ENCODE data around the gene ACP7.
A peak's percentile ranks its signal among the peaks of the same experiment; 100 is the strongest.
"Not testable (repeated sequence)": the region's sequence is repeated elsewhere in the genome, so short reads cannot be mapped to it uniquely, and the experiment has no call there.

ACP7 gene

GRCh38 chr19:39077323-39077722, 6.8 kb upstream of the ACP7 start:
- DNase-seq (ENCODE audit: low spot score): no peak

GRCh38 chr19:39078436-39079200, 5.5 kb upstream of the ACP7 start:
- no peak for DNase-seq (ENCODE audit: low spot score)

- no peak for DNase-seq (ENCODE audit: low spot score)
Observed at GRCh38 chr19:39080431-39080830, 3.7 kb upstream of the ACP7 start.

DNA sequence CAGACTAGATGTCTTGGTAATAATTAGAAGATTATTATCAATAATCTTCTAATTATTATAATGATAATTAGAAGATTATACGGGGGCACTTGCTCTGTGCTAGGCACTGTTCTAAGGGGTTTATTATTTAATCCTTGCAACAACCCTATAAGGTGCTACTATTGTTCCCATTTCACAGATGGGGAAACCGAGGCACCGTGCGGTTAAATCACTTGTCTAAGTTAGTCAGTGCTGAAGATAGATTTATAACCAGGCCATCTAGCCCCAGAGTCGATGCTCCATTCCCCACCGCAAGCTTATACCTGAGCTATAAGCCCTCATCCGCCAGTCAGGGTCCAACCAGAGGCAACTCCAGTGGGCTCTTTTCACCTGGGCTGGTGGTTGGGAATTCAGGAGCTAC, 2.0 kb upstream of the ACP7 start:
- DNase-seq (ENCODE audit: low spot score): no peak

- no peak for DNase-seq (ENCODE audit: low spot score)
Observed at GRCh38 chr19:39082745-39083598, 1.2 kb upstream of the ACP7 start.

- DNase-seq (ENCODE audit: low spot score): no peak
Observed at GRCh38 chr19:39083599-39083982, 577 bp upstream of the ACP7 start.

DNA sequence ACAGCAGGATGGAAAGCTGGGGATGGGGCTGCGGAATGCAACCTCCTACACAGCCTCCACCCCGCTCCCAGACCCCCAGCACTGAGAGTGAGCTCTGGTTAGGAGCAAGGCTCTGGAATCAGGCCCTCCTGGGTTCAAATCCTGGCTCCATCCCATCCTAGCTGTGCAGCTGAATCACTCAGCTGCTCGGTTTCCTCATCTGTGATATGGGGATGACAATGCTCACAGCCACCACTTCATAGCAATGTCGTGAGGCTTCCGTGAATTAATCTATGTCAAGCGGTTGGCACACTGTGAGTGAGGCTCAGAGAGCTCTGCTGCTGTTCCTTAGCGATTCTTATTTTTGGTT, 538 bp downstream of the ACP7 start:
- no peak for DNase-seq (ENCODE audit: low spot score)

GRCh38 chr19:39085392-39085791, 1.2 kb downstream of the ACP7 start:
- no peak for DNase-seq (ENCODE audit: low spot score)

DNA sequence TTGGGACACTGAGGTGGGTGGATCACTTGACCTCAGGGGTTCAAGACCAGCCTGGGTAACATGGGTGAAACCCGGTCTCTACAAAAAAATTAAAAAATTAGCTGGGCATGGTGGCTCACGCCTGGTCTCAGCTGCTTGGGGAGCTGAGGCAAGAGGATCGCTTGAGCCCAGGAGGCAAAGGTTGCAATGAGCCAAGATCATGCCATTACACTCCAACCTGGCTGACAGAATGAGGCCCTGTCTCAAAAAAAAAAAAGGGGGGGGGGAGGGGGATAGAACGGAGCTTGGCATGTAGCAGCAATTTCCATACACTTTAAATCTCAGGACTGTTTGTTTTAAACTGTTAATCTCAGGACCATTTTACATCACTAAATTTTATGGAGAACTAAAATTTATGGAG, 2.2 kb downstream of the ACP7 start:
- no peak for DNase-seq (ENCODE audit: low spot score)

DNA sequence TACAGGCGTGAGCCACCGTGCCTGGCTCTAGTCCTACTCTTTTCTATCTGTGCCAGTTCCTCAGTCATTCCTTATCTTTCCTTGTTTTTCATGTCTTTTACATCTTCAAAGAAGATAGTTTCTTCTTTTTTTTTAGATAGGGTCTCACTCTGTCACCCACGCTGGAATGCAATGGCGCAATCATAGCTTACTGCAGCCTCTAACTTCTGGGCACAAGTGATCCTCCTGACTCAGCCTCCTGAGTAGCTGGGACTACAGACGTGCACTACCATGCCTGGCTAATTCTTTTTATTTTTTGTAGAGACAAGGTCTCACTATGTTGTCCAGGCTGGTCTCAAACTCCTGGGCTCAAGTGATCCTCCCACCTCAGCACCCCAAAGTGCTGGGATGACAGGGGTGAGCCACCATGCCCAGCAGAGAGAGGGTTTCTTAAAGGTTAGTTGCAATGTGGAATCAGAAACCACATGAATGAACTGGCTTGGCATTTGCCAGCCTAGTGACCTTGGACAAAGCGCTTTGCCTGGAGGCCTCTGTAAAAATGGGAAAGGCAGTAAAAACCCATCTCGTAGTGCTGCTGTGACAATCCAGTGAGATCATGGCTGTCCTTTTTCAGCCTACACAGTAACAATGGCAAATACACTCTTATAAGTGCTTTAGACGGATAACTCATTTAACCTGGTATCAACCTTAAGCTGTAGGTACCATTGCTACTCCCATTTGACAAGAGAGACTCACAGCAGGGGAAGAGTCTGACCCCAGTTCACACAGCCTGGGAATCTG, 3.9 kb downstream of the ACP7 start:
- no peak for DNase-seq (ENCODE audit: low spot score)

DNA sequence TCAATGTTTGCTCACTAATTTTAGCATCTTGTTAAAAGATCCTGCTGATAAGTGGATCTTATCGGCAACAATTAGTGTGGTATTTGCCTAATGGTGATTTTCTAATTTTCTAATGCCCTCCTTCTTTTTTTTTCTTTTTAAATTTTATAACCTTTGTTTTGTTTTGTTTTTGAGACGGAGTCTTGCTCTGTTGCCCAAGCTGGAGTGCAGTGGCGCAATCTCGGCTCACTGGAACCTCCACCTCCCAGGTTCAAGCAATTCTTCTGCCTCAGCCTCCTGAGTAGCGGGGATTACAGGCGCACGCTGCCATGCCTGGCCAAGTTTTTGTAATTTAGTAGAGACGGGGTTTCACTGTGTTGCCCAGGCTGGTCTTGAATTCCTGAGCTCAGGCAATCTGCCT, 5.8 kb downstream of the ACP7 start:
- DNase-seq (ENCODE audit: low spot score): not testable (repeated sequence)

DNA sequence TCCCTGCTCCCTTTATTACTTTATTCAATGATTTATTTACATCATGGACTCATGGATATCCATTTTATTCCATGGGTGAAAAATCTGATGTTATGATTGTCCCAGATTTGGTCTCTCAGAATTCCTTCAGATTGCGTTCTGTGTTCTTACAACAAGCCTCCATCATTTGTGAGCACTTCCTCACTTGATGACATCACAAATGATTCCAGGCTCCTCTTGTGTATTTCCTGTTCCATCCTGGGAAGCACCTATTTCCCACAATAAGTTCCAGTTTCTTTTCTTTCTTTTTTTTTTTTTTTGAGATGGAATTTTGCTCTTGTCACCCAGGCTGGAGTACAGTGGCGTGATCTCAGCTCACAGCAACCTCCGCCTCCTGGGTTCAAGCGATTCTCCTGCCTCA, 6.7 kb downstream of the ACP7 start:
- no peak for DNase-seq (ENCODE audit: low spot score)

DNA sequence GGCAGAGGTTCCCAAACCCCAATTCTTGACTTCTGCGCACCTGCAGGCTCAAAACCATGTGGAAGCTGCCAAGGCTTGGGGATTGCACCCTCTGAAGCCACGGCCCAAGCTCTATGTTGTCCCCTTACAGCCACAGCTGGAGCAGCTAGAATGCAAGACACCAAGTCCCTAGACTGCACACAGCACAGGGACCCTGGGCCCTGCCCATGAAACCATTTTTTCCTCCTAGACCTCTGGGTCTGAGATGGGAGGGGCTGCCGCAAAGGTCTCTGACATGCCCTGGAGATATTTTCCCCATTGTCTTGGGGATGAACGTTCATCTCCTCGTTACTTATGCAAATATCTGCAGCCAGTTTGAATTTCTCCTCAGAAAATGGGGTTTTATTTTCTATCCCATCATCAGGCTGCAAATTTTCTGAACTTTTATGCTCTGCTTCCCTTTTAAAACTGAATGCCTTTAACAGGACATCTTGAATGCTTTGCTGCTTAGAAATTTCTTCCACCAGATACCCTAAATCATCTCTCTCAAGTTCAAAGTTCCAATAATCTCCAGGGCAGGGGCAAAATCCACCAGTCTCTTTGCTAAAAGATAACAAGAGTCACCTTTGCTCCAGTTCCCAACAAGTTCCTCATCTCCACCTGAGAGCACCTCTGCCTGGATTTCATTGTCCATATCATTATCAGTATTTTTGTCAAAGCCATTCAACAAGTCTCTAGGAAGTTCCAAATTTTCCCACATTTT, 11.8 kb downstream of the ACP7 start:
- not testable (repeated sequence) for DNase-seq (ENCODE audit: low spot score)

GRCh38 chr19:39097299-39097698, 13.1 kb downstream of the ACP7 start:
- no peak for DNase-seq (ENCODE audit: low spot score)

DNA sequence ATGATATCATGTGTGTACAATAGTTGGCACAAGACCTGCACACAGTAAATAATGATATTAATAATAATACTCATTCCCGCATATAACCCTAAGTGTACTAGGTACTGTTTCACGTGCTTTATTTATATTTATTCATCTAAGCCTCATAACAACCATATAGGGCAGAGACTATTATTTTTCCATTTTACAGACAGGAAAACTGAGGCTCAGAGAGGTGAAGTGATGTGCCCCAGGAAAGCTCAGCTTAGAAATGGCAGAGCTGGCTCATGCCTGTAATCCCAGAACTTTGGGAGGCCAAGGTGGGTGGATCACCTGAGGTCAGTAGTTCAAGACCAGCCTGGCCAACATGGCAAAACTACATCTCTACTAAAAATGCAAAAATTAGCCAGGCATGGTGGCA, 13.6 kb downstream of the ACP7 start:
- no peak for DNase-seq (ENCODE audit: low spot score)

DNA sequence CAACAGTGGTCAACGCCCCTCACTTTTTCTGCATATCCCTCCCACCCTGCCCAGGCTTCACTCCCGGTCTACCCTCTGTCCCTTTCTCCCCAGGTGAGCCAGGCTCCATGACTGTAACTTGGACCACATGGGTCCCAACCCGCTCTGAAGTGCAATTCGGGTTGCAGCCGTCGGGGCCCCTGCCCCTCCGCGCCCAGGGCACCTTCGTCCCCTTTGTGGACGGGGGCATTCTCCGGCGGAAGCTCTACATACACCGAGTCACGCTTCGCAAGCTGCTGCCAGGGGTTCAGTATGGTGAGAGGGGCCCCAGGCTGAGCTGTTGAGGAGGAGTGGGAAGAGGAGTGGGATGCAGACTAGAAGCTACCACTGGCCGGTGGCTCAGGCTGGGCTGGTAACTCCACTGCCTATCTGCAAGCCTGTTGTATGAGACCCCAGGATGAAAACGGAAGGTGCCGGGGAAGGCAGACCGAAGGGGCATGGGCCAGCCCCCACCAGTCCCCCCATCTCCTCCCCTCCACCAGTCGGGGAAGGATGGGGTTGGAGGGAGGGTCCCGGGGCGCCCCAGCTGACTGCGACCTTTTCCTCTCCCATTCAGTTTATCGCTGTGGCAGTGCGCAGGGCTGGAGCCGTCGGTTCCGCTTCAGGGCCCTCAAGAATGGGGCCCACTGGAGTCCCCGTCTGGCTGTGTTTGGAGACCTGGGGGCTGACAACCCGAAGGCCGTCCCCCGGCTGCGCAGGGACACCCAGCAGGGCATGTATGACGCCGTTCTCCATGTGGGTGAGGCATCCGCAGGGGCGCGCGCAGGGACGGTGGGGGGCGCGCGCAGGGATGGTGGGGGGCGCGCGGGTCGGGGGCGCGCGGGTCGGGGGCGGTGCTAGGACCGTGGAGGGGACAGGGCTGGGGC, 14.4 kb downstream of the ACP7 start:
- peak; percentile 37 for DNase-seq (ENCODE audit: low spot score)

DNA sequence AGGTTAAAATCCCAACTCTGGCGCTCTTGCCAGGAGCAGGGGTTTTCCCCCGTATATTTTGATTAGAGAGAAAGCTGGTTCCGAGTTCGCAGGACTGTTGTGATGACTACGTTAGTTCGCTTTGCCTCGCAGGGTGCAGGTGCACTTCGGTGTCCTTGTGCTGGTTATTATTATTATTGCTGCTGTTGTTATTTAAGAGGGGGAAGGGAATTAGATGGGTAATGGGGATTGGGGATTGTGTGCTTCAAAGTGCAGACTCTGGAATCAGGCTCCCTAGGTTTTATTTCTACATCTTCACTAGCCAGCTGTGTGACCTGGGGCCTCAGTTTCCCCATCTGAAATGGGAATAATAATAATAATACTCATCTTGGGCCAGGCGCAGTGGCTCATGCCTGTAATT, 15.2 kb downstream of the ACP7 start:
- DNase-seq (ENCODE audit: low spot score): no peak

GRCh38 chr19:39100500-39101166, 16.5 kb downstream of the ACP7 start:
- DNase-seq (ENCODE audit: low spot score): no peak

DNA sequence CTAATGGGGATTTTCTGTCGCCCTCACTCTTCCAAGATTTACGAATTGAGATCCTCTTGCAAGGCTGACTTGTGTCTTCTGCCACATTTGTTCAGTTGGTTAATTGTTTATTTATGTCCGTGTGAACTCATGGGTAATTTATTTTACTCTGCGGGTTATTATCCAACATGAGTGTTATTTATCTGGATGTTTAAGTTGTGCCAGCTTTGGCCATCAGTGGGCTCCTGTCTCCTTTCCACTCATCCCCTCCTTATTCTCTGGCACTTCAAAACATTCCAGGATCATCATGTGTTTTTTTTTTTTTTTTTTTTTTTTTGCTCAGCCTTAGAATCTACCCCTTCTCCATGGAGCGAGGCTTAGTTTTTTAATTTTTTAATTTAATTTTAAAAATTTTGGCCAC, 19.0 kb downstream of the ACP7 start:
- DNase-seq (ENCODE audit: low spot score): no peak

DNA sequence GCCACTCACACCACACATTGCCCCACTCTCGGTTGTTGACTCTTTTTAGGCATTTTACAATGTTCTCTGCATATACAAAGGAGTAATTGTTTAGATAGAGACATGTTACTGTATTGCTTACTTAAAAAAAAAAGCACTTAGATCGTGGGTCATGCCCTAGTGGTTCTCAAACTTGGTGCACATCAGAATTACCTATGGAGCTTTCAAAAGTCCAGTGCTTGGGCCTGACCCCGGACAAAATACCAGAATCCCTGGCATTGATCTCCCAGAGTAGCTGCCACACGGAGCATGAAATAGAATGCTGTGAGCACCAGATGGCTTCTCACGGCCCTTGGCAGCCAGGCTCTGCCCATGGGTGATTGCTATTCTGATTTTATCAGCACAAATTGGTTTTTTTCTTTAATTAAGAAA, 20.0 kb downstream of the ACP7 start:
- DNase-seq (ENCODE audit: low spot score): no peak

All from iPS-NIHi11 (cell line).